H1 (cell line): ENCODE measurements around the gene MMP12. TPM values are rescaled to one million over a fixed set of nuclear protein-coding genes. Genes with fewer than 3 reads are reported as not detected.

Experiments
- CTCF ChIA-PET: fragments of 300-600 bp; sonication (Branson Sonifier 250); formaldehyde crosslinking; loops from one replicate; lab custom pipeline; 2021; ENCODE audit not compliant: partially characterized antibody; lab: Charles Lee
- POLR2A ChIA-PET: fragments of 300-600 bp; sonication (Branson Sonifier 250); formaldehyde crosslinking; loops from one replicate; lab custom pipeline; 2021; ENCODE audit warnings: inconsistent platforms; ENCODE audit not compliant: partially characterized antibody; lab: Charles Lee
- DNase-seq, 2 experiments: peaks; one replicate each; pipeline versions ENCODE4 v3.0.0 to v3.0.0-alpha.2; 2010 to 2022; ENCODE audit warnings: low spot score in 2 of 2, low read depth in 1 of 2, mixed read lengths in 1 of 2
- FAIRE-seq: peaks from 2 replicates; lab custom pipeline; 2011; peaks lifted over from hg19 to GRCh38; lab: Jason Lieb, UNC
- H2AFZ ChIP-seq: 2 replicates; pipeline ENCODE4 v1.8.1; 2012; ENCODE audit warnings: low read length, inconsistent platforms
- H2AK5ac ChIP-seq: 2 replicates; pipeline ENCODE4 v1.6.1; 2013; ENCODE audit warnings: low read depth, low read length
- H2BK120ac ChIP-seq: replicated peaks from 2 replicates; pipeline ENCODE3; 2013; ENCODE audit warnings: low read depth, low read length, inconsistent platforms
- H2BK12ac ChIP-seq: 2 replicates; pipeline ENCODE4 v1.6.1; 2013; ENCODE audit warnings: low read depth, low read length
- H2BK15ac ChIP-seq: 2 replicates; pipeline ENCODE4 v1.6.1; 2013; ENCODE audit warnings: low read length
- H2BK20ac ChIP-seq: 2 replicates; pipeline ENCODE4 v1.6.1; 2013; ENCODE audit warnings: low read length
- H2BK5ac ChIP-seq: 2 replicates; pipeline ENCODE4 v1.6.1; 2013; ENCODE audit warnings: low read depth, low read length
- H3K14ac ChIP-seq: 2 replicates; pipeline ENCODE4 v1.6.1; 2013; ENCODE audit warnings: inconsistent platforms; ENCODE audit not compliant: insufficient read length
- H3K18ac ChIP-seq: 2 replicates; pipeline ENCODE4 v1.6.1; 2013; ENCODE audit warnings: low read length; ENCODE audit errors: extremely low read depth
- H3K23ac ChIP-seq: 2 replicates; pipeline ENCODE4 v1.6.1; 2013; ENCODE audit warnings: inconsistent platforms; ENCODE audit not compliant: insufficient read length
- H3K23me2 ChIP-seq: 2 replicates; pipeline ENCODE4 v1.6.1; 2013; ENCODE audit warnings: low read depth, low read length
- H3K27ac ChIP-seq: 2 replicates; pipeline ENCODE4 v1.6.1; 2011; ENCODE audit warnings: low read depth, low read length, inconsistent platforms
- H3K27me3 ChIP-seq, 4 experiments: replicated peaks in 1 of 4; 1 replicate in 1 of 4; 2 replicates in 3 of 4; pipeline versions ENCODE4 v1.6.1 to v1.8.1; 2011 to 2013; ENCODE audit warnings: low read length in 3 of 4, mild to moderate bottlenecking in 3 of 4, inconsistent platforms in 2 of 4, mixed read lengths in 2 of 4, moderate library complexity in 1 of 4; ENCODE audit not compliant: control insufficient read depth in 3 of 4, insufficient read depth in 3 of 4; ENCODE audit errors: extremely low read depth in 1 of 4
- H3K36me3 ChIP-seq, 4 experiments: 2 replicates each; pipeline versions ENCODE4 v1.6.1 to v1.8.1; 2011 to 2013; ENCODE audit warnings: mild to moderate bottlenecking in 4 of 4, low read length in 3 of 4, moderate library complexity in 2 of 4, control low read depth in 1 of 4, inconsistent platforms in 1 of 4; ENCODE audit not compliant: insufficient read depth in 4 of 4, control insufficient read depth in 2 of 4
- H3K4ac ChIP-seq: replicated peaks from 2 replicates; pipeline ENCODE3; 2013; ENCODE audit warnings: low read length, low read depth, mixed read lengths, inconsistent platforms; ENCODE audit not compliant: insufficient read length
- H3K4me1 ChIP-seq, 4 experiments: replicated peaks in 1 of 4; 1 replicate in 1 of 4; 2 replicates in 3 of 4; pipeline versions ENCODE4 v1.6.1 to v1.8.1; 2011 to 2013; ENCODE audit warnings: low read length in 3 of 4, inconsistent platforms in 2 of 4, mixed read lengths in 1 of 4; ENCODE audit not compliant: insufficient read depth in 4 of 4, control insufficient read depth in 3 of 4
- H3K4me2 ChIP-seq, 2 experiments: 2 replicates each; pipeline versions ENCODE4 v1.6.1 to v1.8.1; 2011 to 2013; ENCODE audit warnings: low read depth in 2 of 2, low read length in 2 of 2, control low read depth in 1 of 2, inconsistent platforms in 1 of 2, mild to moderate bottlenecking in 1 of 2; ENCODE audit not compliant: insufficient read depth in 1 of 2
- H3K4me3 ChIP-seq, 4 experiments: fragments of 200-600, 300-600 bp in 1 of 4; sonication (generic), shearing (Covaris generic), sonication (Bioruptor Twin) in 1 of 4; 2 replicates each; pipeline versions ENCODE4 v1.5.1 to v1.8.1; 2011 to 2016; ENCODE audit warnings: low read length in 4 of 4, low read depth in 3 of 4, control low read depth in 2 of 4, inconsistent platforms in 2 of 4, mild to moderate bottlenecking in 2 of 4, mixed read lengths in 1 of 4, moderate library complexity in 1 of 4; ENCODE audit not compliant: insufficient read depth in 2 of 4; ENCODE audit errors: extremely low read depth in 1 of 4
- H3K56ac ChIP-seq: replicated peaks from 2 replicates; pipeline ENCODE3; 2013; ENCODE audit warnings: low read depth, mild to moderate bottlenecking, mixed read lengths, low read length, inconsistent platforms; ENCODE audit not compliant: insufficient read length
- H3K79me1 ChIP-seq: 2 replicates; pipeline ENCODE4 v1.6.1; 2013; ENCODE audit warnings: low read depth, low read length, control low read depth
- H3K79me2 ChIP-seq, 2 experiments: 2 replicates each; pipeline versions ENCODE4 v1.6.1 to v1.8.1; 2012 to 2013; ENCODE audit warnings: low read length in 2 of 2, mild to moderate bottlenecking in 2 of 2, inconsistent platforms in 1 of 2; ENCODE audit not compliant: insufficient read depth in 2 of 2, control insufficient read depth in 1 of 2
- H3K9ac ChIP-seq, 4 experiments: replicated peaks in 1 of 4; 1 replicate in 1 of 4; 2 replicates in 3 of 4; pipeline versions ENCODE4 v1.6.1 to v1.8.1; 2011 to 2013; ENCODE audit warnings: low read depth in 3 of 4, low read length in 3 of 4, control low read depth in 2 of 4, mild to moderate bottlenecking in 2 of 4, moderate library complexity in 2 of 4, inconsistent platforms in 1 of 4; ENCODE audit errors: extremely low read depth in 1 of 4
- H3K9me3 ChIP-seq, 2 experiments: 2 replicates each; pipeline versions ENCODE4 v1.6.1 to v1.8.1; 2012 to 2013; ENCODE audit warnings: mild to moderate bottlenecking in 2 of 2, moderate library complexity in 2 of 2, control low read depth in 1 of 2, inconsistent platforms in 1 of 2, low read depth in 1 of 2, low read length in 1 of 2, mixed read lengths in 1 of 2; ENCODE audit not compliant: insufficient read depth in 2 of 2
- H4K20me1 ChIP-seq, 2 experiments: replicated peaks in 1 of 2; 2 replicates each; pipeline versions ENCODE3 to v1.8.1; 2011 to 2013; ENCODE audit warnings: inconsistent platforms in 2 of 2, low read length in 2 of 2, mild to moderate bottlenecking in 1 of 2; ENCODE audit not compliant: insufficient read depth in 2 of 2, control insufficient read depth in 1 of 2
- H4K5ac ChIP-seq: 2 replicates; pipeline ENCODE4 v1.6.1; 2013; ENCODE audit warnings: low read length, low read depth, mixed read lengths, inconsistent platforms; ENCODE audit not compliant: insufficient read length
- H4K8ac ChIP-seq: 2 replicates; pipeline ENCODE4 v1.8.0; 2013; ENCODE audit warnings: mild to moderate bottlenecking, moderate library complexity, low read length, inconsistent platforms; ENCODE audit not compliant: insufficient read depth; ENCODE audit errors: extremely low read depth
- H4K91ac ChIP-seq: replicated peaks from 2 replicates; pipeline ENCODE3; 2013; ENCODE audit warnings: low read length, mixed read lengths, inconsistent platforms; ENCODE audit not compliant: insufficient read length
- CBX8 ChIP-seq: fragments of 300-800, 300-1000 bp; sonication (generic); IDR thresholded peaks from 2 replicates; pipeline ENCODE4 v1.7.1; 2016; ENCODE audit warnings: low read depth, low read length, borderline replicate concordance
- CEBPB ChIP-seq: IDR thresholded peaks from 2 replicates; pipeline ENCODE4 v1.6.1; 2012; ENCODE audit warnings: low read depth, low read length
- CHD2 ChIP-seq: IDR thresholded peaks from 2 replicates; pipeline ENCODE4 v1.6.1; 2012; ENCODE audit warnings: low read length, improper control_type of control experiment
- EZH2 ChIP-seq: fragments of 200-600 bp; sonication (generic); IDR thresholded peaks from 2 replicates; pipeline ENCODE4 v1.7.1; 2012; ENCODE audit warnings: low read depth, mild to moderate bottlenecking, moderate library complexity, low read length, inconsistent platforms; ENCODE audit not compliant: severe bottlenecking
- GABPA ChIP-seq: IDR thresholded peaks from 2 replicates; pipeline ENCODE4 v1.6.1; 2011; ENCODE audit warnings: mild to moderate bottlenecking, low read length, moderate library complexity, borderline replicate concordance; ENCODE audit not compliant: insufficient read depth
- POLR2A ChIP-seq, 2 experiments: IDR thresholded peaks; 1 replicate in 1 of 2; 2 replicates in 1 of 2; pipeline ENCODE4 v1.6.1; 2011; ENCODE audit warnings: low read depth in 2 of 2, low read length in 2 of 2, mild to moderate bottlenecking in 2 of 2; ENCODE audit errors: control extremely low read depth in 1 of 2
- SIRT6 ChIP-seq: IDR thresholded peaks from one replicate; pipeline ENCODE4 v1.7.1; 2012; ENCODE audit warnings: low read length, inconsistent platforms
- SP4 ChIP-seq: IDR thresholded peaks from 2 replicates; pipeline ENCODE4 v1.6.1; 2012; ENCODE audit warnings: low read length, inconsistent platforms
- TBP ChIP-seq: IDR thresholded peaks from 2 replicates; pipeline ENCODE4 v1.6.1; 2011; ENCODE audit warnings: low read depth, low read length, improper control_type of control experiment
- WGBS, 2 experiments: shearing (Covaris generic) in 1 of 2; methylation state at CpG; one replicate each; pipeline versions ENCODE4 v1.1.6 to v1.1.7; 2013 to 2015; ENCODE audit warnings: low lambda C conversion rate in 2 of 2, mixed read lengths in 2 of 2, inconsistent platforms in 1 of 2, low coverage in 1 of 2, missing lambda C conversion rate in 1 of 2; ENCODE audit not compliant: insufficient replicate concordance in 2 of 2, insufficient coverage in 1 of 2, insufficient read length in 1 of 2; ENCODE audit errors: extremely low coverage in 1 of 2, missing lambda C conversion rate in 1 of 2; 5-methylcytosine and 5-hydroxymethylcytosine counted together
- polyA plus RNA-seq, 7 experiments: library from polyadenylated mRNA; depleted of rRNA in 3 of 7; stranded (reverse) in 5 of 7; unstranded in 2 of 7; fragments of >200 nt in 5 of 7; fragments of 200-250 nt in 2 of 7; gene quantifications; 1 replicate in 5 of 7; 2 replicates in 1 of 7; 4 replicates in 1 of 7; pipeline versions ENCODE4 v1.2.1 to v1.2.3, GENCODE V29; 2011 to 2013; ENCODE audit warnings: missing spikeins in 2 of 7, mixed read lengths in 2 of 7
- total RNA-seq: library from RNA; stranded (reverse); fragmentation: NEBNext Ultra II Directional; extraction: Animal tissue kit (Norgen Biotek cat#: 25700); gene quantifications from 2 replicates; pipeline ENCODE4 v1.2.1, GENCODE V29; 2021

Gene MMP12
- total and polyA plus RNA-seq, 2 of the 8 experiments (the other 6 are each of a cell fraction or from before 2014, with no cell fraction given), result not detected

GRCh38 chr11:102853055-102853454 lies 21.7 kb downstream of the MMP12 start:
- 88% methylated on average over 3 of the region's 3 CpGs; no CpG with 5 or more reads in 1 of the 2 experiments for WGBS, 2 experiments
- H2AFZ ChIP-seq, result no peak overlapping the region
- TF ChIP-seq CBX8 (no peak), CHD2 (no peak), SP4 (no peak), GABPA (no peak), EZH2 (no peak), SIRT6 (no peak), TBP (no peak), POLR2A (IDR thresholded peaks at IDR 0.05; ENCODE audit: control extremely low read depth in 1 of 2, low read depth in 2 of 2, low read length in 2 of 2) (no peak), CEBPB (no peak)

More at GRCh38 chr11:102853055-102853454, 21.7 kb downstream of the MMP12 start:
- Histone ChIP-seq H4K91ac (no peak overlapping the region), H2BK120ac (no peak overlapping the region), H3K27me3 (no peaks in the 10 kb centered on the region), H3K23me2 (no peaks in the 10 kb centered on the region), H3K79me1 (no peaks in the 10 kb centered on the region), H2BK12ac (no peak overlapping the region), H3K4me1 (no peaks in the 10 kb centered on the region), H3K9ac (no peak overlapping the region), H4K20me1 (no peaks in the 10 kb centered on the region), H3K4me3 (no peak overlapping the region), H3K23ac (no peak overlapping the region), H3K56ac (no peak overlapping the region), H2BK15ac (no peak overlapping the region), H2BK20ac (no peak overlapping the region), H3K36me3 (no peaks in the 10 kb centered on the region), H3K9me3 (no peaks in the 10 kb centered on the region), H3K4ac (no peak overlapping the region), H3K18ac (no peak overlapping the region), H3K14ac (no peak overlapping the region), H3K4me2 (no peak overlapping the region), H2BK5ac (no peak overlapping the region), H4K5ac (no peak overlapping the region), H3K27ac (no peak overlapping the region), H4K8ac (no peak overlapping the region), H3K79me2 (no peaks in the 10 kb centered on the region), H2AK5ac (no peak overlapping the region)
- CTCF ChIA-PET, result interaction anchor here (0.8 kb wide), 1 partner anchor 11 kb away, joined by 3 read pairs; no protein-coding TSS in a partner anchor
- FAIRE-seq, result no peak
- POLR2A ChIA-PET, result no interaction called here
- no peak for DNase-seq
